HG03378 (cell line): ENCODE data around the gene SIRT1.
"Not testable (repeated sequence)": the region's sequence is repeated elsewhere in the genome, so short reads cannot be mapped to it uniquely, and the experiment has no call there.

ENCODE experiments used
- ATAC-seq: cut with Tn5 transposase; IDR thresholded peaks from one replicate; pipeline ENCODE4 v1.9.1; 2021; ENCODE audit warnings: mild to moderate bottlenecking, moderate library complexity; ENCODE audit not compliant: unreplicated experiment

Gene SIRT1

DNA sequence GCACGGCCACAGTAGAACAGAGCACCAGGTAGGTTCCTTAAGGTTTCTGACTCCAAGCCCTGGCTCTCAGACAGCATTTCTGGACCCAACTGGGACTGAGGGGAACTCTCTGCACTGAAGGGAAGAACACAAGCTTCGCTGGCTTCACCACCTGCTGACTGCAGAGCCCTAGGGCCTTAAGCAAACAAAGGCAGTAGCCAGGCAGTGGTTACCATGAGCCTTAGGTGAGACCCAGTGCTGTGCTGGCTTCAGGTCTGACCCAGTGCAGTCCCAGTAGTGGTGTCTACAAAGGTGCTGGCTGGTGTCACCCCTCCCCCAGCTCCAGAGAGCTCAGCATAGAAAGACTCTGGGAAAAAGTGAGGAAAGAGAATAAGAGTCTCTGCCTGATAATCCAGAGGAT is 59.5 kb downstream of the SIRT1 start:
- ATAC-seq, result no peak

DNA sequence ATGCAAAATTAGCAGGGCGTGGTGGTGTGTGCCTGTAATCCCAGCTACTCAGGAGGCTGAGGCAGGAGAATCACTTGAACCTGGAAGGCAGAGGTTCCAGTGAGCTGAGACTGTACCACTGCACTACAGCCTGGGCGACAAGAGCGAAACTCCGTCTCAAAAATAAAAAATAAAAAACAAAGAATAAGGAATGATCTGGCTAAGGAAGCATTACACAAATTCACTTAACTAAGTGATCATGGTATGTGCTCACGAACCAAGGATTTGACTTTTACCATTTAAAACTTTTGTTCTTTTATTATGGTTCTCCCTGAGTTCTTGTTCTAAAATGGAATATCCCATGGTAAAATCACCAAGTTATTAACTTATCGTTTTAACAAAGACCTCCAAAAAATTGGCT is 71.2 kb downstream of the SIRT1 start:
- no peak for ATAC-seq

DNA sequence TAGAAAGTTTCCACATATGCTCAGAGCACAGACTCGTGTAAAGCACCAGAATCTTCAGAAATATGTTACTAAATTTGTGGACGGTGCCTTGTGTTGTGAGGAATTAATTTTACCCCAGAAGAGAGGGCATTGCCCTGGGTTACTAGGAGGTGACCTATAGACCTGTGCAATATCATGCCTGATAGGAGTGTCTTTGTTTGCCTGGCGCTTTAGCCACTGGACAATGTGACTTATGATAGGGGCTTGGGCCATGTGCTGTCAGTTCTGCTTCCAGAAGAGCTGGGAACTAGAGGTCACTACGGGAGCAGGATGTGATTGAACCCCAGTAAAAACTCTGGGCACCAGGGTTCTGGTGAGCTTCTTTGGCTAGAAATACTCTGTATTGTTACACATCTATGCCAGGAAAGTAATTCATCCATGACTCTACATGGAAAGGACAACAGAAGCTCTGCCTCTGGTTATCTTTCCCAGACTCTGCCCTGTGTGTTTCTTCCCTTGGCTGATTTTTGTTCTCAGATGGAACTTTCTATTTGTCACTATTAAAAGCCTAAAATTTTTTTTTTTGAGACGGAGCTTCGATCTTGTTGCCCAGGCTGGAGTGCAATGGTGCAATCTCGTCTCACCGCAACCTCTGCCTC is 75.5 kb downstream of the SIRT1 start:
- no peak for ATAC-seq

DNA sequence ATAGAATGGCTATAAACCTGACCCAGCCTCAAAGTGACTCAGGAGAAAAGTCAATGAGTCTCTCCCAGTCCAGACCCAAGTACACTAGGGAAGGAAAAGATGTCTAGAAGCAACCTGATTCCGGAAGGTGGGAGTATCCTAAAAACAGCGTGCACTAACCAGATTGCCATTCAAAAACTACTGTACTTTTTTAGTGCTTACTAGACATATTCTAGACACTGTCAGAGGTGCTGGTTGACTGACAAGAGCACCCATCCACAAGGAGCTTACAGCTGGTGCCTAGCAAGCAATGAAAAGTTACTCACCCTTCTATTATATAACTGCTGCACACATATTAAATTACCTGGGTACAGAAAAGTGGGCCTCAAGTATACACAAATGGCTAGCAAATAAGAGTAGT is 81.0 kb downstream of the SIRT1 start:
- ATAC-seq, result no peak

DNA sequence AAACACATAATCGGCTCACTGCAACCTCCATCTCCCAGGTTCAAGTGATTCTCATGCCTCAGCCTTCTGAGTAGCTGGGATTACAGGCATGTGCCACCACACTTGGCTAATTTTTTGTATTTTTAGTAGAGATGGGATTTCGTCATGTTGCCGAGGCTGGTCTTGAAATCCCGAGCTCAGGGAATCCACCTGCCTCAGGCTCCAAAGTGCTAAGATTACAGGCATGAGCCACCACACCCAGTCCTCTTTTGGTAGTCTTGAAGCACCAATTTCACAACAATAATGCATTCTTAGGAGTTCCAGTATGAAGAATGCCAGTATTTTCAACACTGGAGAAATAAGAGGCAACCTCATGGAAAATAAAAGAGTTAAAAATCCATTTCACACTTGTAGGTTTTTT is 81.6 kb downstream of the SIRT1 start:
- ATAC-seq, result not testable (repeated sequence)
